Activated T-helper 1 cell treated with anti-CD3 and anti-CD28 coated beads, Interleukin-12 subunit alpha, Interleukin-12 subunit beta, Interleukin-2, Interleukin-4 antibody, amounts not matched to agents 30 ng/mL and 10 ng/mL and 1 ng/mL, durations not matched to agents 14 hours and 24 hours and 36 hours (primary cell): Measurements from ENCODE around the gene BEAN1. TPM values are rescaled to one million over a fixed set of nuclear protein-coding genes. Genes with fewer than 3 reads are reported as not detected.

Experiments
- DNase-seq: peaks from one replicate; pipeline ENCODE4 v3.0.0; 2021; ENCODE audit warnings: low spot score
- H3K27ac Mint-ChIP-seq: one replicate; pipeline ENCODE4 v1.8.0; 2021; ENCODE audit warnings: mild to moderate bottlenecking, mixed read lengths
- H3K27me3 Mint-ChIP-seq: one replicate; pipeline ENCODE4 v1.8.0; 2022; ENCODE audit warnings: mild to moderate bottlenecking, moderate library complexity, mixed read lengths; ENCODE audit not compliant: insufficient read depth
- H3K36me3 Mint-ChIP-seq: one replicate; pipeline ENCODE4 v1.8.0; 2021; ENCODE audit warnings: low read depth, mixed read lengths
- H3K4me1 Mint-ChIP-seq: one replicate; pipeline ENCODE4 v1.8.0; 2021; ENCODE audit warnings: low read depth, mixed read lengths
- H3K4me3 Mint-ChIP-seq: one replicate; pipeline ENCODE4 v1.8.0; 2021; ENCODE audit warnings: mild to moderate bottlenecking, moderate library complexity, mixed read lengths
- H3K9me3 Mint-ChIP-seq: one replicate; pipeline ENCODE4 v1.8.0; 2021; ENCODE audit warnings: mixed read lengths
- intact Hi-C: fragments of 100-400 bp; cut with micrococcal nuclease; formaldehyde crosslinking; loops from one replicate; pipeline ENCODE4 v1.15.1; 2024
- total RNA-seq: library from RNA; stranded (reverse); gene quantifications from 2 replicates; pipeline ENCODE4 v1.2.3, GENCODE V29; 2022

Gene BEAN1
- total RNA-seq = not detected in 2 replicates

- Mint-ChIP-seq H3K27me3 (peaks cover 68% of the 10 kb centered on the region), H3K4me1 (no peaks in the 10 kb centered on the region), H3K36me3 (no peaks in the 10 kb centered on the region), H3K4me3 (no peak within 1 kb of the TSS), H3K9me3 (no peaks in the 10 kb centered on the region), H3K27ac (no peak within 1 kb of the TSS)
- intact Hi-C loops = loop anchor here (2.0 kb wide), 1 partner anchor 18 kb away; no protein-coding TSS in a partner anchor
- DNase-seq = no peak
Measured at GRCh38 chr16:66427036-66427860, at the start of gene BEAN1. TSS of gene BEAN1 (plus strand) at chr16:66427295. CDS start at chr16:66437677, 10,382 bp downstream.

DNA sequence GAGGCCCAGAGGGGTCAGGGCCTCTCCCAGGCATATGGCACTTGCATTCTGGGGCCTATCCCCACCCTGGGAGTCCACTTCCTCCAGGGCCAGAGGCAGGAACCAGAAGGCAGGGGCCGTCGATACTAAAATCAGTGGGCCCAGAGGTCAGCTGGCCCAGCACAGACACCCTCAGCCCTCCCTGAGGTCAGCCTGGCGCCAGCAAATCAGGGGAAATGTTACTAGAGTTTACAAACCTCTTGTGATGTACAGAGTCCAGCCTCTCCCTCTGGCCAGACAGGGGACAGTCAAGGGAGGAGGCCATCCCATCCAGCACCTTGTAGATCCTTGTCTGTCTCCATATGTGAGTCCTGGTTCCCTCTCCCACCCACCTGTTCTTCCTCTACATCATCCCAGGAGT, 49.8 kb upstream of the BEAN1 start:
- Mint-ChIP-seq H3K4me1 (no peaks in the 10 kb centered on the region), H3K27ac (no peak overlapping the region), H3K36me3 (no peaks in the 10 kb centered on the region), H3K9me3 (peaks cover 6% of the 10 kb centered on the region), H3K27me3 (peaks cover 3% of the 10 kb centered on the region), H3K4me3 (no peak overlapping the region)
- intact Hi-C loops = no loop called here
- no peak for DNase-seq

- Mint-ChIP-seq H3K9me3 (peaks cover 6% of the 10 kb centered on the region), H3K27me3 (peaks cover 3% of the 10 kb centered on the region), H3K27ac (no peak overlapping the region), H3K36me3 (no peaks in the 10 kb centered on the region), H3K4me1 (no peaks in the 10 kb centered on the region), H3K4me3 (no peak overlapping the region)
- no peak for DNase-seq
- intact Hi-C loops = no loop called here
Measured at GRCh38 chr16:66378741-66379570, 48.1 kb upstream of the BEAN1 start.

DNA sequence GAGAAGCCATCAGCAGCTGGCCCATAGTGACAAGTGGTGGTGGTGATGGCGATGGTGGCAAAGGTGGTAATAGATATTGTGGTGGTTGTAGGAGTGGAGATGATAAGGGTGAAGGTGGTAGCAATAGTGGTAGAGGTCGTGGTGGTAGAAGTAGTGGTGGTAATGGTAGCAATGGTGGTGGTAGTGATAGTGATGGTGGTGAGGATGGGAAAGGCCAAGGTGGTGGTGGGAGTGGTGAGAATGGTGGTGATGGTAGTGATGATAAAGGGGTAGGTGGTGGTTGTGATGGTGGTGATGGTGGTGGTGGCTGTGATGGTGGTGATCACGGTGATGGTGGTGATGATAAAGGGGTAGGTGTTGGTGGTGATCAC, 47.5 kb upstream of the BEAN1 start:
- Mint-ChIP-seq H3K36me3 (no peaks in the 10 kb centered on the region), H3K27ac (no peak overlapping the region), H3K27me3 (peaks cover 3% of the 10 kb centered on the region), H3K4me3 (no peak overlapping the region), H3K4me1 (no peaks in the 10 kb centered on the region), H3K9me3 (peaks cover 6% of the 10 kb centered on the region)
- DNase-seq = no peak
- intact Hi-C loops = no loop called here

GRCh38 chr16:66380421-66380820, 46.7 kb upstream of the BEAN1 start:
- DNase-seq = no peak
- H3K27me3 Mint-ChIP-seq = peaks cover 3% of the 10 kb centered on the region
- H3K4me3 Mint-ChIP-seq = no peak overlapping the region
- H3K9me3 Mint-ChIP-seq = peaks cover 6% of the 10 kb centered on the region
- no peaks in the 10 kb centered on the region for H3K4me1 Mint-ChIP-seq
- H3K27ac Mint-ChIP-seq = no peak overlapping the region
- intact Hi-C loops = no loop called here
- no peaks in the 10 kb centered on the region for H3K36me3 Mint-ChIP-seq

DNA sequence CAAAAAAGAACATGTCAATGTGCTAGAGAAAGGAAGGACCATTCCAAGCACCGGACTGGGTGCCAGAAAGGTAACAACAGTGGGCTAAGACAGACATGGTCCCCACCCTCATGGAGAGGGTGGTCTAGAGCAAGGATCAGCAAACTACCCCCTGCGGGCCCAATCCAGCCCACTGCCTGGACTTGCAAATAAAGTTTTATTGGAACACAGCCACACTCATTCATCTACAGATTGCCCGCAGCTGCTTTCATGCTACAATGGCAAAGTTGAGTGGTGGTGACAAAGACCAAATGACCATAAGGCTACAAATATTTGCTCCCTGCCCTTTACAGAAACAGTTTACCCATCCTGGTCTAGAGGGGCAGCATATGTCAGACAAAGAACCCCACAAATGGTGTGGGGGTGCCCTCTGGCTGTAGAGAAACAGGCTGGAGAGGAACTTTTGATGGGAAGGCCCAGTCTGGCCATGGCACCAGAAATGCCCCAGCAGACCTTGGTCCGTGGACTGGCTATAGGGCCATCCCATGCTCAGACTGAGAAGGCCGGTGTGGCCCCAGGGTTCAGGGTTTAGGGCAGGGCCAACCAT, 45.4 kb upstream of the BEAN1 start:
- Mint-ChIP-seq H3K36me3 (no peaks in the 10 kb centered on the region), H3K9me3 (peaks cover 6% of the 10 kb centered on the region), H3K4me3 (no peak overlapping the region), H3K27me3 (peaks cover 3% of the 10 kb centered on the region), H3K4me1 (no peaks in the 10 kb centered on the region), H3K27ac (no peak overlapping the region)
- no peak for DNase-seq
- intact Hi-C loops = no loop called here

DNA sequence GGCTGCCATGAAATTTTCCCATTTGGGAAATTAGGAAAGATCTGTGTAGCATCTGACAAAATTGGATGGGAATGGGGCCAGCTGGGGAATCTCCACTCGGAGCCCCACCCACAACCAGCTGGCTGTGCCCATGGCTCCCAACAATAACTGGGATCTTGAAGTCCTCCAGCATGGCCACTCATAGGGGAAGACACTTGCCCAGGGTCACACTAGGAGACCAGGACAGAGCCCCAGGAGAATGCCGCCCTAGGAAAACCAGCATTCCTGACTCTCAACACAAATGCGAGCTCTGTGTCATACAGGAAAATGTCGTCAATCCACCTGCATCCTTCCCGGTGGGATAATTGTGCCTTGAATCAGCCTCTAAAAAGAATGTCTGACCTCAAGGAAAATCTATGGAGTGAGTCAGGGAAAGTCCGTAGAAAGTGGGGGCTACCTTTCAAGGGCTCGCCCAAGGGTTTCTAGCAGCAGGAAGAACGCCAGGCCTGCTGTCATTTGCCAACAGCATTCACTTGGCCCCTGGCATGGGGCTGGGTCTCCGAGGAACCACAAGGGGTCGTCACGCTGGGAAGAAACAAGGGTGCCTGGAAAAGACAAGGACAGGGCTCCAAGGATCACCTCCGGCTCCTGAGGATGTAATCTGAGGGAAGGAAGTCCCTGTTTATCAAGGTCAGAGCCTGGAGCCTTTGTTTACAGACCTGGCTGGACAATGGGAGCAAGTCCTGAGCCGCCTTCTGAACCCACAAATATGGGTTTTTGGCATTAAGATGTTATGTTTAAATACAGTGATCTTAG, 44.7 kb upstream of the BEAN1 start:
- no peak overlapping the region for H3K4me3 Mint-ChIP-seq
- H3K4me1 Mint-ChIP-seq = no peaks in the 10 kb centered on the region

GRCh38 chr16:66382966-66383299, 44.2 kb upstream of the BEAN1 start:
- peaks cover 6% of the 10 kb centered on the region for H3K9me3 Mint-ChIP-seq
- no peaks in the 10 kb centered on the region for H3K36me3 Mint-ChIP-seq
- H3K27me3 Mint-ChIP-seq = peaks cover 3% of the 10 kb centered on the region
- DNase-seq = no peak
- H3K4me1 Mint-ChIP-seq = no peaks in the 10 kb centered on the region
- no peak overlapping the region for H3K27ac Mint-ChIP-seq
- no peak overlapping the region for H3K4me3 Mint-ChIP-seq
- intact Hi-C loops = no loop called here

More for the DNA sequence above, 44.7 kb upstream of the BEAN1 start:
- DNase-seq = no peak
- H3K27me3 Mint-ChIP-seq = peaks cover 3% of the 10 kb centered on the region
- no peak overlapping the region for H3K27ac Mint-ChIP-seq
- intact Hi-C loops = no loop called here
- peaks cover 6% of the 10 kb centered on the region for H3K9me3 Mint-ChIP-seq
- H3K36me3 Mint-ChIP-seq = no peaks in the 10 kb centered on the region

GRCh38 chr16:66383551-66383950, 43.5 kb upstream of the BEAN1 start:
- intact Hi-C loops = no loop called here
- H3K4me3 Mint-ChIP-seq = no peak overlapping the region
- no peak overlapping the region for H3K27ac Mint-ChIP-seq
- peaks cover 3% of the 10 kb centered on the region for H3K27me3 Mint-ChIP-seq
- peaks cover 6% of the 10 kb centered on the region for H3K9me3 Mint-ChIP-seq
- H3K36me3 Mint-ChIP-seq = no peaks in the 10 kb centered on the region
- no peaks in the 10 kb centered on the region for H3K4me1 Mint-ChIP-seq
- DNase-seq = no peak

GRCh38 chr16:66385415-66385814, 41.7 kb upstream of the BEAN1 start:
- H3K4me3 Mint-ChIP-seq = no peak overlapping the region
- no peak overlapping the region for H3K27ac Mint-ChIP-seq
- intact Hi-C loops = no loop called here
- no peak for DNase-seq
- peaks cover 4% of the 10 kb centered on the region for H3K27me3 Mint-ChIP-seq
- no peaks in the 10 kb centered on the region for H3K36me3 Mint-ChIP-seq
- peaks cover 3% of the 10 kb centered on the region for H3K9me3 Mint-ChIP-seq
- H3K4me1 Mint-ChIP-seq = no peaks in the 10 kb centered on the region

DNA sequence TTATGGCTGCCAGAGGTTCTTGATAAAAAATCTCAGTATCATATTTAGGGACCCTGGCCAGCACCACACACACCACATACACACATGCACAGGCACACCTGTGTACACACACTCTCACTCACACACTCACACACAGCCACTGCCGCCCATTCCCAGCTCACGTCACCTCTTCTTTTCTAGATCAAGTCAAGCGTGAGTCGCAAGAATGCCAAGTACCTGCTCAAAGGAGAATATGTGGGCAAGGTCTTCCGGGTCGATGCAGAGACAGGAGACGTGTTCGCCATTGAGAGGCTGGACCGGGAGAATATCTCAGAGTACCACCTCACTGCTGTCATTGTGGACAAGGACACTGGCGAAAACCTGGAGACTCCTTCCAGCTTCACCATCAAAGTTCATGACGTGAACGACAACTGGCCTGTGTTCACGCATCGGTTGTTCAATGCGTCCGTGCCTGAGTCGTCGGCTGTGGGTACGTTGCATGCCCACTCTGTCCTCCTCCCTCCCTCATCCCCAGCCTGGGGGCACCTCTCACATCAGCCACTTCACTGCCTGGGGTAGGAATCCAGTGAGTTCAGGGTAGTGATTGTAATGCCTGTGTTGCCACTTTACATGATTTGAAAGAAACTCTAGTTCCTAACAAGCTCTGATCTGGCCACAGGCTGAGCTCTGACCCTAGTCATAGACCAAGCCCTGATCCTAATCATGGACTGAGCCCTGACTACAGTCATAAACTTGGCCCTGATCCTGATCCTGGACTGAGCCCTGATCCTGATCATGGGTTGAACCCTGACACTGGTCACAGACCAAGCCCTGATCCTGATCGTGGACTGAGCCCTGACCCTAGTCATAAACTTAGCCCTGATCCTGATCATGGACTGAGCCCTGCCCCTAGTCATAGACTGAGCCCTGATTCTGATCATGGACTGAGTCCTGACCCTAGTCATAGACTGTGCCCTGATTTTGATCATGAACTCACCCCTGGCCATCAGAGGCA, 40.2 kb upstream of the BEAN1 start:
- Mint-ChIP-seq H3K27me3 (peaks cover 1% of the 10 kb centered on the region), H3K27ac (no peak overlapping the region), H3K9me3 (no peaks in the 10 kb centered on the region), H3K4me3 (no peak overlapping the region), H3K4me1 (no peaks in the 10 kb centered on the region), H3K36me3 (no peaks in the 10 kb centered on the region)
- intact Hi-C loops = no loop called here
- DNase-seq = no peak
